Stomach (tissue), 4 donors: ENCODE data around the gene USP17L28.
"Not testable (repeated sequence)": the region's sequence is repeated elsewhere in the genome, so short reads cannot be mapped to it uniquely, and the experiment has no call there.

ENCODE experiments used
- POLR2A ChIP-seq, 4 donors: fragments of 450-650 bp; IDR thresholded peaks; one replicate each; pipeline ENCODE4 v1.6.1; 2016; ENCODE audit warnings: antibody characterized with exemption in 4 of 4, control low read depth in 2 of 4, mild to moderate bottlenecking in 1 of 4, moderate library complexity in 1 of 4
- POLR2AphosphoS5 ChIP-seq, 3 donors: sonication (generic); formaldehyde crosslinking; IDR thresholded peaks; one replicate each; pipeline ENCODE4 v1.6.1; 2016; ENCODE audit warnings: antibody characterized with exemption in 3 of 3
- TF ChIP-seq, protein P1 (sequence below), 7 experiments: fragments of 450-650 bp in 4 of 7; fragments of 200-600 bp in 3 of 7; sonication (generic) in 3 of 7; IDR thresholded peaks; one replicate each; pipeline ENCODE4 v1.5.1; 2016 to 2019; ENCODE audit warnings: antibody characterized with exemption in 7 of 7, control low read depth in 2 of 7, mild to moderate bottlenecking in 1 of 7

DNA sequence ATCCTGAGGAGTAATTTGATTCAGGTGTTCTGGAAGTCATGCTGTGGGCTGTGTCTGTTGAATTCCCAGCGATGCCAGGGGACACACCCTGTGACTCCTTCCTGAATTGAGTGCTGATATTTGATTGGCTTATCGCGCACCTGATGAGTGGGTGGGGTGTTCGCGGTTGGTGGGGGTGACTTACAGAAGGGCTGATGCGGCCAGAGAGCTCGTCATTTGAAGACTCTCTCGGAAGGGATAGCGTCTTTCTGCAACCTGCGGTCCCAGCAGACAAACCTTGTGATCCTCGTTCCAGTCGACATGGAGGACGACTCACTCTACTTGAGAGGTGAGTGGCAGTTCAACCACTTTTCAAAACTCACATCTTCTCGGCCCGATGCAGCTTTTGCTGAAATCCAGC, 23.8 kb upstream of the USP17L28 start, which contains the start of gene USP17L24:
- TF ChIP-seq, protein P1, sequence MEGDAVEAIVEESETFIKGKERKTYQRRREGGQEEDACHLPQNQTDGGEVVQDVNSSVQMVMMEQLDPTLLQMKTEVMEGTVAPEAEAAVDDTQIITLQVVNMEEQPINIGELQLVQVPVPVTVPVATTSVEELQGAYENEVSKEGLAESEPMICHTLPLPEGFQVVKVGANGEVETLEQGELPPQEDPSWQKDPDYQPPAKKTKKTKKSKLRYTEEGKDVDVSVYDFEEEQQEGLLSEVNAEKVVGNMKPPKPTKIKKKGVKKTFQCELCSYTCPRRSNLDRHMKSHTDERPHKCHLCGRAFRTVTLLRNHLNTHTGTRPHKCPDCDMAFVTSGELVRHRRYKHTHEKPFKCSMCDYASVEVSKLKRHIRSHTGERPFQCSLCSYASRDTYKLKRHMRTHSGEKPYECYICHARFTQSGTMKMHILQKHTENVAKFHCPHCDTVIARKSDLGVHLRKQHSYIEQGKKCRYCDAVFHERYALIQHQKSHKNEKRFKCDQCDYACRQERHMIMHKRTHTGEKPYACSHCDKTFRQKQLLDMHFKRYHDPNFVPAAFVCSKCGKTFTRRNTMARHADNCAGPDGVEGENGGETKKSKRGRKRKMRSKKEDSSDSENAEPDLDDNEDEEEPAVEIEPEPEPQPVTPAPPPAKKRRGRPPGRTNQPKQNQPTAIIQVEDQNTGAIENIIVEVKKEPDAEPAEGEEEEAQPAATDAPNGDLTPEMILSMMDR (IDR thresholded peaks at IDR 0.05) = not testable (repeated sequence)
- not testable (repeated sequence) for TF ChIP-seq POLR2A, POLR2AphosphoS5 (IDR thresholded peaks at IDR 0.05)
